Duodenal mucosa (tissue), 2 donors: ENCODE data around the gene VAPB.
"Not testable (repeated sequence)": the region's sequence is repeated elsewhere in the genome, so short reads cannot be mapped to it uniquely, and the experiment has no call there.

ENCODE experiments used
- H3K27ac ChIP-seq: one replicate; pipeline ENCODE4 v1.7.0; 2013; ENCODE audit warnings: low read depth, low read length
- H3K27me3 ChIP-seq, 2 donors: one replicate each; pipeline ENCODE4 v1.7.0; 2013; ENCODE audit warnings: low read length in 2 of 2, control low read depth in 1 of 2; ENCODE audit not compliant: insufficient read depth in 2 of 2, control insufficient read depth in 1 of 2
- H3K36me3 ChIP-seq, 2 donors: one replicate each; pipeline ENCODE4 v1.7.0; 2013; ENCODE audit warnings: low read length in 2 of 2, control low read depth in 1 of 2; ENCODE audit not compliant: insufficient read depth in 2 of 2, control insufficient read depth in 1 of 2
- H3K4me1 ChIP-seq, 2 donors: one replicate each; pipeline ENCODE4 v1.7.0; 2013; ENCODE audit warnings: low read length in 2 of 2, control low read depth in 1 of 2; ENCODE audit not compliant: insufficient read depth in 2 of 2, control insufficient read depth in 1 of 2
- H3K4me3 ChIP-seq, 2 donors: one replicate each; pipeline ENCODE4 v1.7.0; 2013; ENCODE audit warnings: low read length in 2 of 2, low read depth in 1 of 2
- H3K9ac ChIP-seq, 2 donors: one replicate each; pipeline ENCODE4 v1.7.0; 2013; ENCODE audit warnings: low read length in 2 of 2, low read depth in 1 of 2
- H3K9me3 ChIP-seq, 2 donors: one replicate each; pipeline ENCODE4 v1.7.0; 2013; ENCODE audit warnings: low read length in 2 of 2, control low read depth in 1 of 2; ENCODE audit not compliant: control insufficient read depth in 1 of 2

Gene VAPB

GRCh38 chr20:58417438-58417837 lies 28.4 kb downstream of the VAPB start:
- no peaks in the 10 kb centered on the region for H3K9me3 ChIP-seq
- H3K4me3 ChIP-seq: no peak overlapping the region
- peaks cover 8 to 35% of the 10 kb centered on the region in 2 donors for H3K36me3 ChIP-seq
- H3K4me1 ChIP-seq: peaks cover 9 to 17% of the 10 kb centered on the region in 2 donors
- H3K9ac ChIP-seq: no peak overlapping the region
- no peaks in the 10 kb centered on the region for H3K27me3 ChIP-seq
- no peak overlapping the region for H3K27ac ChIP-seq

GRCh38 chr20:58418949-58419748 lies 30.1 kb downstream of the VAPB start:
- Histone ChIP-seq H3K9ac (no peak overlapping the region), H3K4me3 (no peak overlapping the region), H3K27me3 (no peaks in the 10 kb centered on the region), H3K9me3 (no peaks in the 10 kb centered on the region), H3K4me1 (peaks cover 9 to 17% of the 10 kb centered on the region in 2 donors), H3K36me3 (peaks cover 8 to 38% of the 10 kb centered on the region in 2 donors), H3K27ac (no peak overlapping the region)

- H3K9me3 ChIP-seq: no peaks in the 10 kb centered on the region
- no peak overlapping the region for H3K9ac ChIP-seq
- H3K4me3 ChIP-seq: no peak overlapping the region
These were observed 31.9 kb downstream of the VAPB start for GRCh38 chr20:58420798-58421496.

GRCh38 chr20:58421497-58421850 lies 32.4 kb downstream of the VAPB start:
- peaks cover 9 to 12% of the 10 kb centered on the region in 2 donors for H3K4me1 ChIP-seq
- no peak overlapping the region for H3K9ac ChIP-seq
- H3K4me3 ChIP-seq: no peak overlapping the region
- peaks cover 8 to 44% of the 10 kb centered on the region in 2 donors for H3K36me3 ChIP-seq
- H3K9me3 ChIP-seq: no peaks in the 10 kb centered on the region
- H3K27ac ChIP-seq: no peak overlapping the region
- H3K27me3 ChIP-seq: no peaks in the 10 kb centered on the region

More at GRCh38 chr20:58420798-58421496, 31.9 kb downstream of the VAPB start:
- Histone ChIP-seq H3K4me1 (peaks cover 9 to 17% of the 10 kb centered on the region in 2 donors), H3K27me3 (no peaks in the 10 kb centered on the region), H3K36me3 (peaks cover 8 to 44% of the 10 kb centered on the region in 2 donors), H3K27ac (no peak overlapping the region)

- Histone ChIP-seq H3K27me3 (no peaks in the 10 kb centered on the region), H3K4me3 (no peak overlapping the region), H3K9ac (no peak overlapping the region), H3K9me3 (no peaks in the 10 kb centered on the region), H3K36me3 (peaks cover 12 to 44% of the 10 kb centered on the region in 2 donors), H3K4me1 (no peaks in the 10 kb centered on the region), H3K27ac (no peak overlapping the region)
These were observed 35.4 kb downstream of the VAPB start for GRCh38 chr20:58424218-58424969.

GRCh38 chr20:58427571-58427970 lies 38.5 kb downstream of the VAPB start:
- H3K36me3 ChIP-seq: peaks cover 4 to 23% of the 10 kb centered on the region in 2 donors
- H3K27me3 ChIP-seq, H3K27ac ChIP-seq, H3K9ac ChIP-seq, H3K4me1 ChIP-seq, H3K9me3 ChIP-seq, H3K4me3 ChIP-seq: not testable (repeated sequence)

GRCh38 chr20:58428364-58428763 lies 39.3 kb downstream of the VAPB start:
- Histone ChIP-seq H3K27me3 (no peaks in the 10 kb centered on the region), H3K9ac (no peak overlapping the region), H3K4me1 (peaks cover 7 to 16% of the 10 kb centered on the region in 2 donors), H3K4me3 (no peak overlapping the region), H3K9me3 (no peaks in the 10 kb centered on the region), H3K27ac (no peak overlapping the region), H3K36me3 (peaks cover 4 to 23% of the 10 kb centered on the region in 2 donors)

- Histone ChIP-seq H3K9me3 (no peaks in the 10 kb centered on the region), H3K4me3 (no peak overlapping the region), H3K9ac (no peak overlapping the region), H3K27ac (no peak overlapping the region), H3K4me1 (peaks cover 16 to 25% of the 10 kb centered on the region in 2 donors), H3K36me3 (peaks cover 4 to 19% of the 10 kb centered on the region in 2 donors), H3K27me3 (no peaks in the 10 kb centered on the region)
These were observed 40.3 kb downstream of the VAPB start for GRCh38 chr20:58429303-58429702.

- no peak overlapping the region for H3K9ac ChIP-seq
- no peak overlapping the region for H3K27ac ChIP-seq
These were observed 42.1 kb downstream of the VAPB start for GRCh38 chr20:58431134-58431533.

More at GRCh38 chr20:58431134-58431533, 42.1 kb downstream of the VAPB start:
- Histone ChIP-seq H3K36me3 (peaks cover 7 to 15% of the 10 kb centered on the region in 2 donors), H3K27me3 (no peaks in the 10 kb centered on the region), H3K9me3 (no peaks in the 10 kb centered on the region), H3K4me3 (no peak overlapping the region), H3K4me1 (peaks cover 17 to 31% of the 10 kb centered on the region in 2 donors)
